ENCODE data around the gene C9orf50.
"Not testable (repeated sequence)": the region's sequence is repeated elsewhere in the genome, so short reads cannot be mapped to it uniquely, and the experiment has no call there.

The C9orf50 gene

DNA sequence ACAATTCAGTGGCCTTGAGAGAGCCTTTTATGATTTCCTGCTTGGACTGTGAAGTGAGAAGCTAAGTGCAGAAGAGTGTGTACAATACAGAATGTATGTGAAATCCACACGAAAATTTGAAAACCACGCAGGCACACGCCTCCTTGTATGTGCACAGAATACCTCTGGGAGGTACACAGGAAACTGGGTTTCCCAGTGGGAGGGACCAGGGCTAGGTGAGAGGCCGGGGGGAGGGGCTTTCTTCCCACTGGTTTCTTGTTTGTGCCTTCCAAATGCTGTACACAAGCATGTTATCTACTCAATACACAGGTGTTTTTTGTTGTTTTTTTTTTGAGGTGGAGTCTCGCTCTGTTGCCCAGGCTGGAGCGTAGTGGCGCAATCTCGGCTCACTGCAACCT is 16.1 kb downstream of the C9orf50 start:
- Mint-ChIP-seq H3K4me1 (peaks cover 19% of the 10 kb centered on the region), H3K9me3 (no peaks in the 10 kb centered on the region), H3K27me3 (peaks cover 11% of the 10 kb centered on the region), H3K27ac (no peak overlapping the region), H3K36me3 (no peaks in the 10 kb centered on the region), H3K4me3 (no peak overlapping the region)
- ATAC-seq (ENCODE audit: low read depth) (no peak), DNase-seq (ENCODE audit: low spot score in 2 of 2) (no peak)

DNA sequence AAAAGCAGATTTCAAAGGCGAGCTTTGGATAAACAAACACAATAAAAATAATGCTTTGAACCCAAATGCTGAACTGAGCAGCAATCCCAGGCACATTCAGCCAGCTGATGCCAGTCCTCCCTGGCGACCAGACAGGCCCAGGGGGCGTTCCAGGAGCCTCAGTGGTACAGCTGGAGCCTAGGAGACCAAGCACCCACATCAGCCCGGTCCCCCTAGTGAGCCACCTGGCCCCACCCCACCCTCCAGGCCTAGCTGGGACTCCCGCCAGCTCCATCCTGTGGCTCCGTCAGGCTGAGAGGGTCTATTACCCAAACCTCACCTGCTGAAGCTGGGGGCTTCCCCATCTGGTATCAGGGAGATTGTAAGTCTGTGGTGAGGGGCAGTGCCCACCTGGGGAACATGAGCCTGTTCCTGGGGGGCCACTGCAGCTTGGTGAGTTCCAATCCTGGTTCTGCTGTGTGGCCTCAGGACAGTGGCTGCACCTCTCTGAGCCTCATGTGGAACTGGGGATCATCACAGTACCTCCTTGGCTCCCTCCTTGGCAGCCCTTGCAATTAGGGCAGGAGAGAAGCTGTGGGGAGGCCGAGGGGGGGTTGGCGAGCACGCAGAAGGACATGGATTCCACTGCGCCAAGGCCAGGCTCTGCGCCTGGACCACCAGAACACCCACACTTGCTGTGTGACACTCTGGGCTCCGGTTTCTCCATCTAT is 16.7 kb downstream of the C9orf50 start:
- Mint-ChIP-seq H3K27ac (no peak overlapping the region), H3K4me3 (no peak overlapping the region), H3K4me1 (peaks cover 17% of the 10 kb centered on the region), H3K27me3 (peaks cover 15% of the 10 kb centered on the region), H3K36me3 (no peaks in the 10 kb centered on the region), H3K9me3 (no peaks in the 10 kb centered on the region)
- ATAC-seq (ENCODE audit: low read depth) = no peak
- no peak for DNase-seq (ENCODE audit: low spot score in 2 of 2)

DNA sequence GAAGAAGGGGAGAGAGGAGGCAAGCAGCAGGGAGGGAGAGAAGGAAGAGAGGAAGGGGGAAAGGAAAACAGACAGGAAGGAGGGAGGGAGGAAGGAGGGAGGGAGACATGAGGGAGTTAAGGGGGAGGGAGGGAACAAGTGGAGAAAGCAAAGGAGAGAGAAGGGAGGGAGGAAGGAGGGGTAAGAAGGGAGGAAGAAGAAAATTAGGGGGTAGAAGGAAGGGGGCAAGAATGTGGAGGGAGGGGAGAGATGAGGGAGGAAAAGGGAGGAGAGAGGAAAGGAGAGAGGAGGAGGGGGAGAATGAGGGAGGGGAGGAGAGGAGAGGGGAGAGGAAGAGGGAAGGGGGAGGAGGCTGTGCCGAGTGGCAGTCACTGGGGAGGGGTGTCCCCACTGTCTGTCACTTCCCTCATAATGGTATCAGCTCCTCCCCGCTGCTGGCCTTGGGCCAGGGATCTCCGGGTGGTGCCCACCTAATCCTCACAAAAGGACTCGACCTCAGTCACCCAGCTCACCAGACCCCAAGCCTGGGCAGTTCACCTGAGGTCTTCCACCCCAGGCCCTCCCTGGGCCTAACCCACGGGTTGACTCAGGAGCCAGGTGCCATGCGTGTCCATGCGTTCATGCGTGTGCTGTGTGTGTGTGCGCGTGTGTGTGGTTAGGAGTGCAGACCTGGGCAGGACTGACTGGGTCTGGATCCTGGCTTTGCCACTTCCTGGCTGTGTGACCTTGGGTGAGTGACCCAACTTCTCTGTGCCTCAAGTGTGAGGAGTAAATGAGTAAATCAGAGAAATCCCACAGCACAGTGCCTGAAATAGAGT is 18.1 kb downstream of the C9orf50 start:
- DNase-seq (ENCODE audit: low spot score in 2 of 2) (no peak), ATAC-seq (ENCODE audit: low read depth) (peak; percentile 68)
- Mint-ChIP-seq H3K9me3 (no peaks in the 10 kb centered on the region), H3K4me3 (no peak overlapping the region), H3K36me3 (peaks cover 2% of the 10 kb centered on the region), H3K27ac (peak overlapping the region; percentile 28), H3K4me1 (peaks cover 21% of the 10 kb centered on the region), H3K27me3 (peaks cover 24% of the 10 kb centered on the region)

DNA sequence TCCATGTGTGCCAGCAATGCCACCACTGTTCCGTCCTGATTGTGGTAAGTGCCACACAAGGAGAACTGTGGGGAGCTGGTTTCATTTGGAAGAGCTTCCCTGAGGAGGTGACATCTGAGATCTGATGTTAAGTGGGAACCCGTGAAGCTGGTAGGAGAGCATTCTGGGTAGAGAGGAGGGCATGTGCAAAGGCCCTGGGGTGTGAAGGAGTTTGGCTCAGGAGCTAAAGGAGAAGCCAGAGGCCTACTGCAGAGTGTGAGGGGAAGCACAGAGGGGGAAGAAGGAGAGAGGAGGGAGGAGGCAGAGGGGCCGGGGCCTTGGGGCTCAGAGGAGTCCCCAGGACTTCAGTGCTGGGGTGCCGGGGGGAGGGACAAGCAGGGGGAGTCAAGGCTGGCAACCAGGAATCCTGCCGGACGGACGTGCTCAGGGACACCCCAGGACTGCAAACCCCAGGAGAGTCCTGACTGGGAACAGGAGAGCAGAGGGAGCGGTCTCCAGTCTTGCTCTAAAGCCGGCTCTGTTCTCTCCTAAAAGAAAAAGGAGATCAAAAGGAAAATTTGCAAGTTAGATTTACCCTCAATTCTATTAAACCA is 19.7 kb downstream of the C9orf50 start:
- no peak overlapping the region for H3K4me3 Mint-ChIP-seq
- peaks cover 14% of the 10 kb centered on the region for H3K4me1 Mint-ChIP-seq
- H3K27ac Mint-ChIP-seq = no peak overlapping the region
- peaks cover 25% of the 10 kb centered on the region for H3K27me3 Mint-ChIP-seq
- peaks cover 2% of the 10 kb centered on the region for H3K36me3 Mint-ChIP-seq
- no peak for ATAC-seq (ENCODE audit: low read depth)
- no peaks in the 10 kb centered on the region for H3K9me3 Mint-ChIP-seq
- DNase-seq (ENCODE audit: low spot score in 2 of 2) = no peak

DNA sequence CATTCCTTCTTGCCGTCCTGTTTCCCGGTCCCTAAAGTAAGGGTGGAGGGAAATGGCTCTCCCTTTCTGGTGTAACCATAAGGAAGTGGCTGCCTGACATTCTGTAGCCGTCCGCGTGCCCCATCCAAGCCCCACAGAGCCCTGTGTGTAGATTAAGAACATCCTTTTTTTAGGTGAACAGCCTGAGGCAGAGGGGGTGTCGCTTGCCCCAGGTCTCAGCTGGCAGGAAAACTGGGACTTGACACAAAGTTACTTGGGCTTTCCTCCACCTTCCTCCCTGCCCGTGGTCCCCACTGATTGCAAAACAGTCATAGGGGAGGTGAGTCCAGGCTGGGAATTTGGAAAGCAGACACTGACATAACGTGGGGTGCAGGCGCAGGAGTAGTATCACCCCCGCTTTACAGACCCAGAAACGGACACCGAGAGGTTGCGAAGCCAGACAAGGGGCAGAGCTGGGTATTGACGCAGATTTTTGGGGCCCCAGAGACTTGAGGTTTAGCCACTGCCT is 22.8 kb downstream of the C9orf50 start:
- ATAC-seq (ENCODE audit: low read depth) = peak; percentile 39
- Mint-ChIP-seq H3K36me3 (peaks cover 2% of the 10 kb centered on the region), H3K27ac (no peak overlapping the region), H3K9me3 (no peaks in the 10 kb centered on the region), H3K27me3 (peaks cover 37% of the 10 kb centered on the region), H3K4me1 (peaks cover 14% of the 10 kb centered on the region), H3K4me3 (peak overlapping the region; percentile 11)
- DNase-seq (ENCODE audit: low spot score in 2 of 2) = no peak

DNA sequence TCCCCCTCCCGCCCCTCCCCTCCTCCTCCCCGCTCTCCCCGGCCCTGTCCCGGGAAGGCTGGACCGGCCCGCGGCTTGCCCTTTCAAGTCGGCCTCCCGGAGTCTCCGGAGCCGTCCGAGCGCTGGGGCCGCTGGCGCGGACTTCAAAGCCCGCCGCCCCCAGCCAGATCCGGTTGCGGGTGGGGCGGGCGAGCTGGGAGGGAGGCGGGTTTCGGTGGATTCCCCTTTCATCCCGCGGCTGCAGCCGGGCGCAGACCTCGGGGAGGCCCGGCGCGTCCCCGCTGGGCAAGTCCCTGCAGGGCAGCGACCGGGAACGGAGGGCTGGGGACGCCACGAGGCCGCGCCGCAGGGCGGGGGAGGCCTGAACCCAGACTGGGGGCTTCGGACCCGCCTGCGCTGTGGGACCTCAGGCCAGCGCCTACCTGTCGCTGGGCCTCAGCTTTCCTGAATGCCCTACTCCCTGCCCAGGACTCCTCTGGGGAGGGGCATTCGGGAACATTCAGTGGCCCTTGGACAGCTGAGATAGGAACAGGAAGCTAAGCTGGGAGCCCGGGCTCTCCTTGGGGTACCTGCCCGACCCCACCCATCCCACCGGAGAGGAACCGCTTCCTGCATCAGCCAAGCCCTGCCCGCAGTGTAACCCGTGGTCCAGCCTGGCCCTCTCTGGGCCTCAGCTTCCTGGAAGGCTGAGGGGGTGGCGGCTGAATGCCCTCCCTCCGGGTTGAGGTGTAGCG is 23.4 kb downstream of the C9orf50 start:
- Mint-ChIP-seq H3K36me3 (peaks cover 2% of the 10 kb centered on the region), H3K4me3 (peak overlapping the region; percentile 11), H3K27me3 (peaks cover 35% of the 10 kb centered on the region), H3K9me3 (no peaks in the 10 kb centered on the region), H3K27ac (no peak overlapping the region), H3K4me1 (peaks cover 12% of the 10 kb centered on the region)
- ATAC-seq (ENCODE audit: low read depth) (peak; percentile 41), DNase-seq (ENCODE audit: low spot score in 2 of 2) (no peak)

DNA sequence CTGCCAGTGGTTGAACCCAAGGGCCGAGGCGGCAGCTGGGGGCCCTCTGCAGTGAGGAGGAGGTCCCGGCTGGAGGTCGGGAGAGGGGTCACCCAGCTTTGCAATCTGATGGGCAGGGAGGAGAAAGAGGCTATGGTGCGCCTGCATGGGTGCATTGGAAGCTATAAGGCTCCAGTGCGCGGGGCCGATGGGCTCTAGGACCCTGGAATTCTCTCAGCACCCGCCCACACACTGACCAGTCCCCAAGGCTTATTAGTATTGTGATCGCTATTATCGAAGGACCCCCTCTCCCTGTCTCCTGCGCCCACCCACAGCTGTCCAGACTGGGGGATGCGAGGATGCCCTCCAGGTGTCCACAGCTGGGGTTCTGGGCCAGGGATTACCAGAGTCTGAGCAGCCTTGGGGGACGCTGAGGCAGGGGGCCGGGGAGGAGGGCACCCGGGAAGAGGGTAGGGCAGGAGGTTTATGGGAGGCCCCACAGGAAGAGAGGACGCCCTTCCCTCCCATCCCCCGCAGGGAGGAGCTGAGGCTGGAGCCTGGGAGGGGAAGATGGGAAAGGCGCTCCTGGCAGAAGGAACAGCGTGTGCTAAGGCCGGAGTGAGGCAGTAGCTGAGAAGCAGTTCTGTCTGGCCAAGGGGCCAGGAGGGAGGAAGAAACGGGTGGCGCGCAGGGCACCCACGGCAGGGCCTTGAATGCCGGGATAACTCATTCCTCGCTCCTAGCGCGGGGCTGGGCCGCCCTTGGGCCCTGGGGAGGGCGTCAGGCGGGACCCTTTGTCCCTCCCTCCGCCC is 24.2 kb downstream of the C9orf50 start:
- H3K9me3 Mint-ChIP-seq = no peaks in the 10 kb centered on the region
- H3K4me3 Mint-ChIP-seq = no peak overlapping the region
- no peak overlapping the region for H3K27ac Mint-ChIP-seq
- no peak for DNase-seq (ENCODE audit: low spot score in 2 of 2)
- ATAC-seq (ENCODE audit: low read depth) = no peak
- H3K27me3 Mint-ChIP-seq = peaks cover 33% of the 10 kb centered on the region
- H3K36me3 Mint-ChIP-seq = peaks cover 2% of the 10 kb centered on the region
- peaks cover 9% of the 10 kb centered on the region for H3K4me1 Mint-ChIP-seq

DNA sequence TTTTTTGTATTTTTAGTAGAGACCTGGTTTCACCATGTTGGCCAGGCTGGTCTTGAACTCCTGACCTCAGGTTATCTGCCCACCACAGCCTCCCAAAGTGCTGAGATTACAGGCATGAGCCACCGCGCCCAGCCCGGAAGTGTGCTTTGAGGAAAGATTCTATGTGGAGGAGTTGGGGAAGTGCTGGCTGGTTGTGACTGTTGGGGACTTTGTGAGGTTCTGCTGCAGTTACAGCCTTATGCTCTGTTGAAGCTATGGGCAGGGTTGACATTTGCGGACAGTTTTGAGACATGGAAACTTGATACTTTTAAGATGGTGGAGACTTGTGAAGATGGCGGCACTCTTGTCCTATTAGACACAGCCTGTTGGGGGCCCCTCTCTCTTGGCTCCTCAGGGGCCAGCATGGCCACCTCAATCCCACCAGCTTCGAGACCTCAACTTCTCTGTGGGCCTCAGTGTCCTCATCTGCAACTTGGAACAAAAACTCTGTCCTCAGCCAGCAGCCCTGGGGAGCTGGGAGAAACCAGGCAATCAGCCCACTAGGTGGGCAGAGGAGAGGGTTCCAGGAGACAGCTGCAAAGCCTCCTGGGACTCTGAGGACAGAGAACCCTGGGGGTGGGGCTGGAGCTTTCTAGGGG is 24.9 kb downstream of the C9orf50 start:
- no peak for ATAC-seq (ENCODE audit: low read depth)
- Mint-ChIP-seq H3K27me3 (peaks cover 31% of the 10 kb centered on the region), H3K9me3 (no peaks in the 10 kb centered on the region), H3K4me1 (peaks cover 9% of the 10 kb centered on the region), H3K4me3 (no peak overlapping the region), H3K36me3 (peaks cover 2% of the 10 kb centered on the region), H3K27ac (no peak overlapping the region)
- DNase-seq (ENCODE audit: low spot score in 2 of 2) = no peak

DNA sequence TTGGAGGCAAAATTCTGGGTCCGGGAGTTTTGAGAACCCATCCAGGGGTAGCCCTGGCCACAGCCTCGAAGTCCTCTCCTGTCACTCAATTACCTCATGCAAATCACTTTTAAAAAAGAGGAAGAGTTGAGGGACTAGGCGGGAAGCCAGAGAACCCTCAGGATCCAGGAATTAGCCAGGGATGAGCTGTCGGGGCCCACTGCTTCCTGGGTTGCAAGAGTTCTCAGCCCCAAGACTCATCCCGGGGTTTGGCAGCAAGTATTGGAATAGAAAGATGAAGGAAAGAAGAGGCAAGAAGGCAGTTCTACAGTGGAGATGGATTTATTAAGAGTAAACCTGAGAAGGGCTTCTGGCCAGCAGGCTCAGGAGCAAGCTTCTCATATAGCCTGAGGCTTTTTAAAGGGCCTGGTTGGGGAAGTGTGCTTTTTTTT is 25.6 kb downstream of the C9orf50 start:
- H3K4me1 Mint-ChIP-seq = peaks cover 9% of the 10 kb centered on the region
- no peak overlapping the region for H3K27ac Mint-ChIP-seq
- H3K27me3 Mint-ChIP-seq = peaks cover 34% of the 10 kb centered on the region
- H3K36me3 Mint-ChIP-seq = peaks cover 2% of the 10 kb centered on the region
- ATAC-seq (ENCODE audit: low read depth) (no peak), DNase-seq (ENCODE audit: low spot score in 2 of 2) (no peak)
- no peak overlapping the region for H3K4me3 Mint-ChIP-seq
- no peaks in the 10 kb centered on the region for H3K9me3 Mint-ChIP-seq

DNA sequence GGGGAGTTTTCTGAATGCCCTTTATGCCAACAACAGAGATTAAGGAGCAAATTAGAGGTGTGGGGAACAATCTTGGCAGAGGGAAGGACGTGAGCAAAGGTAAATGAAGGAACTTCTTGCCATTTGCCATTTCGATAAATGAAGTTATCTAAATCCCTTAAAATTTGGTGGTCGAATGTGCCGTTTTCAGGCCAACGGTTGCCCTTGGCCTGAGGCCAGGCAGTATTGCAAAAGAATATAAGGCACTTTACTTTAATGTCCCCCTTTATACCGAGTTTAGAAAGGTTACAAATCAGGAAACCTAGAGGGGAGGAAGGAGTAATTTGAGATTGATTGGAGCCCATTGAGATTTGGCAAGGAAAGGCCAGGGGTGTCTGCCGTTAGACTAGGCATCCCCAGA is 26.3 kb downstream of the C9orf50 start:
- Mint-ChIP-seq H3K9me3 (no peaks in the 10 kb centered on the region), H3K4me1 (peaks cover 9% of the 10 kb centered on the region), H3K27me3 (peaks cover 38% of the 10 kb centered on the region), H3K4me3 (no peak overlapping the region), H3K27ac (no peak overlapping the region), H3K36me3 (peaks cover 2% of the 10 kb centered on the region)
- no peak for ATAC-seq (ENCODE audit: low read depth)
- no peak for DNase-seq (ENCODE audit: low spot score in 2 of 2)

DNA sequence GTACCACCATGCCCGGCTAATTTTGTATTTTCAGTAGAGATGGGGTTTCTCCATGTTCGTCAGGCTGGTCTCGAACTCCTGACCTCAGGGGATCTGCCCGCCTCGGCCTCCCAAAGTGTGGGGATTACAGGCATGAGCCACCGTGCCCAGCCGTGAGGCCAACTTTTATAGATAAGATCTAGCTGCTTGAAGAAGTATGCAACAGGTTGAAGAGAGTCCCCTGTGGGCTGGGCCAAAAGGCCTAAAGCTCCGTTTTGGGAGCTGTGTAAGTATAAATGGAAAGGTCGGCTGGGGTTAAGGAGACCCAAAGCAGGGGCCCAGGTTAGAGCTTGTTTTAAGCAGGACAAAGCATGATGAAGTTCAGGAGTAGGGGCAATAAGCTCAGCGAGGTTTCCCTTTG is 28.1 kb downstream of the C9orf50 start:
- not testable (repeated sequence) for H3K36me3 Mint-ChIP-seq; H3K27ac Mint-ChIP-seq; H3K9me3 Mint-ChIP-seq; H3K4me3 Mint-ChIP-seq; DNase-seq (ENCODE audit: low spot score in 2 of 2); ATAC-seq (ENCODE audit: low read depth); H3K4me1 Mint-ChIP-seq
- peaks cover 37% of the 10 kb centered on the region for H3K27me3 Mint-ChIP-seq

DNA sequence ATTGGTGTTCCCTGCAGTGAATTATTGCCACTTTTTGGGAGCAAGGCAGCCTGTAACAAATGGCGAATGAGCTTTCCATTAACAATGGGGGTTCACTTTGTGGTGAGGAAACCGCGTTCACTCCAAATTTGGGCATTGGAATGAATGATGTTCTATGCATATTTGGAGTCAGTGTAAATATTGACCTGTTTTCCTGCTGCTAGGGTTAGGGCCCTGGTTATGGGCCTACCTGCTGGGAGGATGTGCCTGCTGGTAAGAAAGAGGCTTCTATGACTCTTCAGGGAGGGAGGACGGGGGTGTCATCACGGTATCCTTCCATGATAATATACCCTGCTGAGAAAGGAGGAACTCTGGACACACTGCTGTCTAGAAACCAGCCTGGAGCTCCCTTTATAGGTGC is 29.0 kb downstream of the C9orf50 start:
- ATAC-seq (ENCODE audit: low read depth) = no peak
- Mint-ChIP-seq H3K27ac (no peak overlapping the region), H3K4me1 (peaks cover 2% of the 10 kb centered on the region), H3K9me3 (no peaks in the 10 kb centered on the region), H3K27me3 (peaks cover 37% of the 10 kb centered on the region), H3K36me3 (no peaks in the 10 kb centered on the region), H3K4me3 (no peak overlapping the region)
- no peak for DNase-seq (ENCODE audit: low spot score in 2 of 2)

DNA sequence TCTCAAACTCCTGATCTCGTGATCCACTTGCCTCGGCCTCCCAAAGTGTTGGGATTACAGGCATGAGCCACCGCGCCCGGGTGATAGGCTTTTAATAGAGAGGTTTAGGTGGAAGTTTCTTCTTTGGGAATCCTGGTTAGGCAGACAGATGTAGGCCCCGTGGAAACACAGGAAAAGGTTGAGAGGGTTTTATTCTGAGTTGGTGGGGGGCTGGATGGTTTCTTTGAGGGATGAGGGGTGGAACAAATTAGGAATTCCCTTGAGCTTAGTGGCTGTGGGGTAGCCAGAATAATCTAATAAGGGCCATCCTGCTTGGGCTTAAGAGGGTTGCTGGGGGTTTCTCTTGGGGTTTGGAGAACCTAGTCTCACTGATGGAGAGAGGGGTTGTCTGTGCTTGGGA is 30.4 kb downstream of the C9orf50 start:
- Mint-ChIP-seq H3K4me1 (peaks cover 2% of the 10 kb centered on the region), H3K27ac (no peak overlapping the region), H3K27me3 (peaks cover 33% of the 10 kb centered on the region), H3K36me3 (no peaks in the 10 kb centered on the region), H3K4me3 (no peak overlapping the region), H3K9me3 (no peaks in the 10 kb centered on the region)
- no peak for ATAC-seq (ENCODE audit: low read depth)
- no peak for DNase-seq (ENCODE audit: low spot score in 2 of 2)
